Activated CD8-positive, alpha-beta T cell treated with anti-CD3 and anti-CD28 coated beads for 36 hours (primary cell): Measurements from ENCODE around the gene PLXNB3. TPM values are rescaled to one million over a fixed set of nuclear protein-coding genes. Genes with fewer than 3 reads are reported as not detected.
A peak's percentile ranks its signal among the peaks of the same experiment; 100 is the strongest.

ENCODE experiments used
- ATAC-seq: fragments of 200-7000 bp; cut with Tn5 transposase; one replicate; pipeline ENCODE4 v1.10.0; 2021; ENCODE audit warnings: mild to moderate bottlenecking, moderate library complexity
- CTCF ChIA-PET: fragments of 350-600 bp; sonication (Branson Sonifier 250); formaldehyde crosslinking; loops from one replicate; lab custom pipeline; 2021; ENCODE audit warnings: antibody characterized with exemption; lab: Charles Lee
- POLR2A ChIA-PET: fragments of 350-600 bp; sonication (Branson Sonifier 250); formaldehyde crosslinking; loops from one replicate; lab custom pipeline; 2021; ENCODE audit warnings: antibody characterized with exemption; lab: Charles Lee
- DNase-seq: peaks from one replicate; pipeline ENCODE4 v3.0.0-alpha.2; 2020
- H3K27ac Mint-ChIP-seq: one replicate; pipeline ENCODE4 v1.8.0; 2021; ENCODE audit warnings: mild to moderate bottlenecking, mixed read lengths
- H3K27me3 Mint-ChIP-seq: one replicate; pipeline ENCODE4 v1.8.0; 2021; ENCODE audit warnings: mixed read lengths
- H3K36me3 Mint-ChIP-seq: one replicate; pipeline ENCODE4 v1.8.0; 2021; ENCODE audit warnings: low read depth, mixed read lengths
- H3K4me1 Mint-ChIP-seq: one replicate; pipeline ENCODE4 v1.8.0; 2021; ENCODE audit warnings: low read depth, mixed read lengths
- H3K4me3 Mint-ChIP-seq: one replicate; pipeline ENCODE4 v1.8.0; 2021; ENCODE audit warnings: mild to moderate bottlenecking, moderate library complexity, mixed read lengths
- H3K9me3 Mint-ChIP-seq: one replicate; pipeline ENCODE4 v1.8.0; 2021; ENCODE audit warnings: mixed read lengths
- intact Hi-C: fragments of 100-400 bp; cut with micrococcal nuclease; formaldehyde crosslinking; loops from one replicate; pipeline ENCODE4 v1.10.0; 2022
- total RNA-seq, 2 experiments: library from RNA; stranded (reverse); gene quantifications; one replicate each; pipeline ENCODE4 v1.2.3, GENCODE V29; 2021
- TF ChIP-seq, protein P1 (sequence below): fragments of 200-600 bp; IDR thresholded peaks from one replicate; pipeline ENCODE4 v1.8.0; 2022; ENCODE audit warnings: antibody characterized with exemption, mild to moderate bottlenecking

Gene PLXNB3
- total RNA-seq, 2 experiments from 2014 or later: 7.7 to 8.2 TPM

DNA sequence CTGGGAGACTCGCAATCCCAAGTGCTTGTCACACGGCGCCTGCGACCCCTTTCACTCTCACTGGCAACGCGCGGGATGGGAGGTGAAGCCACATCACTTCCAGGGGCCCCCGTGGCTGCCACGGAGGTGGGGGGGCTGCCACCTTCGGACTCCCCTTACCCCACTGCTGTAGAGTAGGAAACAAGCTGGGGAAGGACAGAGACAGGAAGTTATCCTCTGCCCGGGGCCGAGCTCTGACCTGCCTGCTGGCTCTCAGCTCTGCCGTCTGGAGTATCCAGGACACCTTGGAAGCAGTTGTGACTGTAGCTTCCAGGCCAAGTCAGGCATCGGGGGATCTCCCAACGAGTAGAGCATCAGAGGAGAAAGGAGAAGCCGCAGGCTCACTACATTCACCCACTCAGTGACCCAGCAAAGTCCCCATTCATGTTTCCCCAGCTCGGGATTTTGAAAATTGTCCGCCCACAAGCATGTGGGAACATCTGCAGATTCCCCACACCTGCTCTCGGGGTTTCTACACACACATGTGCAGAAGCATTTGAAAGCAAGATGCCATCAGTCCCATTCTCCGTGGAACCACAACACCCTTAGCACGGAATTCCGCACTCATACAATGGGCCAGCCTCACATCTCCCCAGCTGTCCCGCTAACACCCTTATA lies 55.5 kb downstream of the PLXNB3 start:
- Mint-ChIP-seq H3K4me3 (peak overlapping the region; percentile 47), H3K27ac (no peak overlapping the region), H3K36me3 (no peaks in the 10 kb centered on the region), H3K9me3 (no peaks in the 10 kb centered on the region), H3K27me3 (peaks cover 4% of the 10 kb centered on the region), H3K4me1 (peaks cover 36% of the 10 kb centered on the region)
- ChIA-PET POLR2A (interaction anchor here (1.4 kb wide), 1 partner anchor 8 kb away, joined by 3 read pairs; no protein-coding TSS in a partner anchor), CTCF (no interaction called here)
- TF ChIP-seq, protein P1, sequence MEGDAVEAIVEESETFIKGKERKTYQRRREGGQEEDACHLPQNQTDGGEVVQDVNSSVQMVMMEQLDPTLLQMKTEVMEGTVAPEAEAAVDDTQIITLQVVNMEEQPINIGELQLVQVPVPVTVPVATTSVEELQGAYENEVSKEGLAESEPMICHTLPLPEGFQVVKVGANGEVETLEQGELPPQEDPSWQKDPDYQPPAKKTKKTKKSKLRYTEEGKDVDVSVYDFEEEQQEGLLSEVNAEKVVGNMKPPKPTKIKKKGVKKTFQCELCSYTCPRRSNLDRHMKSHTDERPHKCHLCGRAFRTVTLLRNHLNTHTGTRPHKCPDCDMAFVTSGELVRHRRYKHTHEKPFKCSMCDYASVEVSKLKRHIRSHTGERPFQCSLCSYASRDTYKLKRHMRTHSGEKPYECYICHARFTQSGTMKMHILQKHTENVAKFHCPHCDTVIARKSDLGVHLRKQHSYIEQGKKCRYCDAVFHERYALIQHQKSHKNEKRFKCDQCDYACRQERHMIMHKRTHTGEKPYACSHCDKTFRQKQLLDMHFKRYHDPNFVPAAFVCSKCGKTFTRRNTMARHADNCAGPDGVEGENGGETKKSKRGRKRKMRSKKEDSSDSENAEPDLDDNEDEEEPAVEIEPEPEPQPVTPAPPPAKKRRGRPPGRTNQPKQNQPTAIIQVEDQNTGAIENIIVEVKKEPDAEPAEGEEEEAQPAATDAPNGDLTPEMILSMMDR: no peak
- DNase-seq (no peak), ATAC-seq (no peak)
- intact Hi-C loops: no loop called here

- no peak for ATAC-seq
- Mint-ChIP-seq H3K9me3 (no peaks in the 10 kb centered on the region), H3K27ac (no peak overlapping the region), H3K4me1 (peaks cover 32% of the 10 kb centered on the region), H3K27me3 (peaks cover 4% of the 10 kb centered on the region), H3K36me3 (no peaks in the 10 kb centered on the region), H3K4me3 (no peak overlapping the region)
- CTCF ChIA-PET: no interaction called here
- intact Hi-C loops: no loop called here
- no peak for DNase-seq
- POLR2A ChIA-PET: no interaction called here
- TF ChIP-seq, protein P1: no peak
Measured at GRCh38 chrX:153820601-153821000, 56.6 kb downstream of the PLXNB3 start.

DNA sequence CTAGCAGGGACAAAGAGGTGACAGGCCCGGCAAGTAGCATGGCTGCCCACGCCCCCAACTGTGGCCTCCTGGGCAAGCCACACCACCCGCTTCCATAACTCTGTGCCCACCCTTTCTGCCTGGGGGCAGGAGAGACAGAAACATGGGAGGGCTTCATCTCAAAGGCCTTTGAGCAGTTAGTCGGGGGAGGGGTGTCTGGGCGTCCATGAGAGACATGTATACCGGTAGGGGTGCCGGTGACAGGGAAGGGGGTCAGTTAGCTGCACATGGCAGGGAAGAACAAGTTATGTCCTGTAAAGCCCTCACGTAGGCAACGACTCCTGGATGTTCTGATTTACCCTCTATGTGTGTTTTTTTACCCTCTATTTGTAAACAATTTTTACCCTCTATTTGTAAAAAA lies 57.0 kb downstream of the PLXNB3 start:
- TF ChIP-seq, protein P1: no peak
- H3K36me3 Mint-ChIP-seq: no peaks in the 10 kb centered on the region
- no peak overlapping the region for H3K4me3 Mint-ChIP-seq
- peaks cover 32% of the 10 kb centered on the region for H3K4me1 Mint-ChIP-seq
- DNase-seq (no peak), ATAC-seq (no peak)
- ChIA-PET POLR2A (no interaction called here), CTCF (no interaction called here)
- no peaks in the 10 kb centered on the region for H3K9me3 Mint-ChIP-seq
- peaks cover 4% of the 10 kb centered on the region for H3K27me3 Mint-ChIP-seq
- intact Hi-C loops: no loop called here
- no peak overlapping the region for H3K27ac Mint-ChIP-seq

DNA sequence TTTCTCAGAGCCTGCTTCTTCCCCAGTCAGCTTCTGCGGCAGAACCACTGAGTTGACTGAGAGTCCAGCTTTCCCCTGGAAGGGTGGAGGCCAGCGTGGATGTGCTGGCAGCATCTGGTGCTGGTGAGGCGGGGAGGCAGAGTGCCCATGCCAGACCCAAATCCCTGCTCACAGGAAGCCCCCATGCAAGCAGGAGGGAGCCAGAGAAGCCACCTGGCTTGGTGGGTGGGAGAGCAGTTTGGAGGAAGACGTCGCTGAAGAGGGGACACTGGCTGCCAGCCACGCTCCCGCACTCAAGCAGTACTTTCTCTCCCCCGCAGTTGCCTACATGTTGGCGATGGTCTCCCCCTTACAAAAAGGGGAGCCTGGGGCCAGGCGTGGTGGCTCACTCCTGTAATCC lies 60.3 kb downstream of the PLXNB3 start:
- Mint-ChIP-seq H3K4me1 (peaks cover 29% of the 10 kb centered on the region), H3K36me3 (no peaks in the 10 kb centered on the region), H3K9me3 (no peaks in the 10 kb centered on the region), H3K4me3 (no peak overlapping the region), H3K27me3 (peaks cover 3% of the 10 kb centered on the region), H3K27ac (no peak overlapping the region)
- POLR2A ChIA-PET: no interaction called here
- ATAC-seq (no peak), DNase-seq (no peak)
- CTCF ChIA-PET: no interaction called here
- TF ChIP-seq, protein P1: no peak
- intact Hi-C loops: no loop called here

DNA sequence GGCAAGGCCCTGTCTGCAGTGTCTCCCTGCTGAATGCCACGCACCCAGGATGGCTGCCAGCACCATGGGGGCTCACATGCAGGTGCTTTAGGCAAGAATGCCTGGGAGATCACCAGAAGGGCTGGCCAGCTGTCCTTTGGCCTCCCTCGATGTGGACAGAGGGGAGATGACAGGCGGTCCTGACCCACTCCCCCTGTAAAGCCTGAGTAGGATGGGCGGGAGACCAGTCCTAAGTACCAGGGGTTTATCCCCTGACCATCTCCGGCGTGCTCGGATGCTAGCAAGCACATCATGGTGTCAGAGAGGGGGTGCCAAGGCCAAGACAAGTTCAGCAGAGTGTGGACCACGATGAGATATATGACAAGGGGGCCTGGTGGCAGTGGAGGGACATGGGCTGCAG lies 61.0 kb downstream of the PLXNB3 start:
- no peak for DNase-seq
- ATAC-seq: no peak
- intact Hi-C loops: no loop called here
- H3K36me3 Mint-ChIP-seq: no peaks in the 10 kb centered on the region
- no peak overlapping the region for H3K27ac Mint-ChIP-seq
- POLR2A ChIA-PET: no interaction called here
- H3K9me3 Mint-ChIP-seq: no peaks in the 10 kb centered on the region
- CTCF ChIA-PET: no interaction called here
- TF ChIP-seq, protein P1: no peak
- H3K4me3 Mint-ChIP-seq: no peak overlapping the region
- H3K4me1 Mint-ChIP-seq: peaks cover 25% of the 10 kb centered on the region
- H3K27me3 Mint-ChIP-seq: peaks cover 3% of the 10 kb centered on the region

Other genes starting within 250 kb of the PLXNB3 start
- gene ATP2B3, start 246.6 kb upstream of the PLXNB3 start, total RNA-seq: not detected
- gene CCNQ, start 165.1 kb upstream of the PLXNB3 start, total RNA-seq: 10 to 100 TPM; 18.5 to 21.3 TPM
- under 1 TPM in 1 of 2 experiments, not detected in 1; 0.14 TPM for gene DUSP9, start 117.0 kb upstream of the PLXNB3 start, total RNA-seq
- gene PNCK, start 90.4 kb upstream of the PLXNB3 start, total RNA-seq: 1 to 10 TPM in 1 of 2 experiments, under 1 TPM in 1; 0.70 to 1.1 TPM
- gene SLC6A8, start 76.3 kb upstream of the PLXNB3 start, total RNA-seq: 1 to 10 TPM; 2.5 to 2.7 TPM
- 100 to 1,000 TPM in 1 of 2 experiments, 10 to 100 TPM in 1; 97.6 to 102 TPM for gene BCAP31, start 39.9 kb upstream of the PLXNB3 start, total RNA-seq
- 1 to 10 TPM; 3.9 to 4.4 TPM for gene ABCD1, start 39.4 kb upstream of the PLXNB3 start, total RNA-seq
- under 1 TPM in 1 of 2 experiments, not detected in 1; 0.09 TPM for gene SRPK3, start 16.8 kb downstream of the PLXNB3 start, total RNA-seq
- gene IDH3G, start 30.1 kb downstream of the PLXNB3 start, total RNA-seq: 10 to 100 TPM; 54.3 to 56.9 TPM
- gene SSR4, start 30.4 kb downstream of the PLXNB3 start, total RNA-seq: 100 to 1,000 TPM; 152 to 153 TPM
- 1 to 10 TPM; 1.4 to 2.6 TPM for gene PDZD4, start 66.3 kb downstream of the PLXNB3 start, total RNA-seq
- gene L1CAM, start 121.9 kb downstream of the PLXNB3 start, total RNA-seq: 1 to 10 TPM; 2.1 to 2.2 TPM
- not detected for gene AVPR2, start 140.4 kb downstream of the PLXNB3 start, total RNA-seq
- gene ARHGAP4, start 162.0 kb downstream of the PLXNB3 start, total RNA-seq: 100 to 1,000 TPM; 128 to 130 TPM
- gene NAA10, start 170.8 kb downstream of the PLXNB3 start, total RNA-seq: 100 to 1,000 TPM; 123 to 136 TPM
- gene RENBP, start 180.4 kb downstream of the PLXNB3 start, total RNA-seq: 10 to 100 TPM; 14.3 to 15.8 TPM
- 100 to 1,000 TPM; 115 to 116 TPM for gene HCFC1, start 207.6 kb downstream of the PLXNB3 start, total RNA-seq
- 1 to 10 TPM; 4.4 to 4.5 TPM for gene TMEM187, start 208.5 kb downstream of the PLXNB3 start, total RNA-seq